HepG2 (cell line): ENCODE results near the gene RGCC. TPM values are rescaled to one million over a fixed set of nuclear protein-coding genes. Genes with fewer than 3 reads are reported as not detected.
A peak's percentile ranks its signal among the peaks of the same experiment; 100 is the strongest.

Experiments used
- ATAC-seq: fragments of 200-7000 bp; cut with Tn5 transposase; 3 replicates; pipeline ENCODE4 v1.9.1; 2020; ENCODE audit warnings: mild to moderate bottlenecking, moderate library complexity
- Bru-seq: library from RNA; stranded (reverse); fragments of 400-500 nt; gene quantifications from one replicate; lab custom pipeline; 2021; lab: Mats Ljungman, UMichigan
- BruChase-seq, 2 experiments: library from RNA; stranded (reverse); fragments of 400-500 nt; gene quantifications; one replicate each; lab custom pipeline; 2021; lab: Mats Ljungman, UMichigan
- BruUV-seq: library from RNA; stranded (reverse); fragments of 400-500 nt; replicated peaks from 2 replicates; lab custom pipeline; 2021; lab: Mats Ljungman, UMichigan
- CTCF ChIA-PET: fragments of 300-600 bp; formaldehyde crosslinking; extraction: SDS; loops from one replicate; lab custom pipeline; 2021; ENCODE audit warnings: low total read pairs, inconsistent platforms, low intra/inter-chr PET ratio; lab: Yijun Ruan, JAX
- POLR2A ChIA-PET: fragments of 350-600 bp; sonication (Branson Sonifier 250); formaldehyde crosslinking; loops from one replicate; lab custom pipeline; 2020; ENCODE audit warnings: antibody characterized with exemption, inconsistent platforms; lab: Yijun Ruan, JAX
- DNase-seq: peaks from one replicate; pipeline ENCODE4 v3.0.0-alpha.2; 2015; ENCODE audit warnings: low spot score
- FAIRE-seq: peaks from 3 replicates; lab custom pipeline; 2011; peaks lifted over from hg19 to GRCh38; lab: Jason Lieb, UNC
- H2AFZ ChIP-seq: one replicate; pipeline ENCODE4 v1.6.1; 2011; ENCODE audit warnings: low read length, inconsistent platforms
- H3K27ac ChIP-seq: fragments of 300-600 bp; 3 replicates; pipeline ENCODE4 v1.8.0; 2011; ENCODE audit warnings: mixed run types, mild to moderate bottlenecking, mixed read lengths, low read length, inconsistent platforms; ENCODE audit not compliant: insufficient read depth; ENCODE audit errors: extremely low read length
- H3K27me3 ChIP-seq, 2 experiments: fragments of 200-600 bp in 1 of 2; 2 replicates in 1 of 2; 3 replicates in 1 of 2; pipeline versions ENCODE4 v1.6.0 to v1.8.0; 2011; ENCODE audit warnings: low read length in 2 of 2, mild to moderate bottlenecking in 2 of 2, moderate library complexity in 2 of 2, inconsistent platforms in 1 of 2; ENCODE audit not compliant: insufficient read depth in 2 of 2, control insufficient read depth in 1 of 2
- H3K36me3 ChIP-seq, 2 experiments: fragments of 200-600 bp in 1 of 2; replicated peaks in 1 of 2; 2 replicates in 1 of 2; 3 replicates in 1 of 2; pipeline versions ENCODE4 v1.5.1 to v1.8.0; 2011; ENCODE audit warnings: low read length in 2 of 2, inconsistent platforms in 1 of 2; ENCODE audit not compliant: insufficient read depth in 2 of 2, control insufficient read depth in 1 of 2
- H3K4me1 ChIP-seq: 2 replicates; pipeline ENCODE4 v1.5.1; 2012; ENCODE audit warnings: low read length, inconsistent platforms; ENCODE audit not compliant: insufficient read depth
- H3K4me2 ChIP-seq: 2 replicates; pipeline ENCODE4 v1.6.0; 2011; ENCODE audit warnings: low read depth, low read length, inconsistent platforms
- H3K4me3 ChIP-seq, 3 experiments: fragments of 200-600 bp in 1 of 3; sonication (generic), shearing (Covaris generic) in 1 of 3; replicated peaks in 1 of 3; 2 replicates each; pipeline ENCODE4 v1.5.1; 2011 to 2016; ENCODE audit warnings: low read length in 3 of 3, inconsistent platforms in 2 of 3, low read depth in 2 of 3, mild to moderate bottlenecking in 2 of 3, control low read depth in 1 of 3, mixed read lengths in 1 of 3; ENCODE audit not compliant: insufficient read depth in 1 of 3
- H3K79me2 ChIP-seq: one replicate; pipeline ENCODE4 v1.6.1; 2011; ENCODE audit warnings: low read length, inconsistent platforms; ENCODE audit not compliant: insufficient read depth
- H3K9ac ChIP-seq: 2 replicates; pipeline ENCODE4 v1.6.0; 2011; ENCODE audit warnings: mild to moderate bottlenecking, low read depth, low read length, inconsistent platforms; ENCODE audit not compliant: insufficient read depth
- H3K9me3 ChIP-seq: 2 replicates; pipeline ENCODE4 v1.5.1; 2012; ENCODE audit warnings: mild to moderate bottlenecking, low read length
- H4K20me1 ChIP-seq: 2 replicates; pipeline ENCODE4 v1.6.0; 2011; ENCODE audit warnings: inconsistent platforms, mild to moderate bottlenecking, low read length, moderate library complexity; ENCODE audit not compliant: insufficient read depth
- AKAP8 ChIP-seq: sonication (generic); formaldehyde crosslinking; IDR thresholded peaks from 2 replicates; pipeline ENCODE4 v1.5.1; 2020; ENCODE audit warnings: mild to moderate bottlenecking, missing genetic modification reagents
- ATF7-NPFF ChIP-seq: sonication (generic); formaldehyde crosslinking; IDR thresholded peaks from 2 replicates; pipeline ENCODE4 v1.8.1; 2023; ENCODE audit warnings: mild to moderate bottlenecking, low read depth, missing genetic modification reagents, moderate library complexity
- KLF12 ChIP-seq: sonication (generic); formaldehyde crosslinking; IDR thresholded peaks from 2 replicates; pipeline ENCODE4 v1.4.0; 2020; ENCODE audit warnings: missing genetic modification reagents, borderline replicate concordance
- RELA ChIP-seq: sonication (generic); formaldehyde crosslinking; IDR thresholded peaks from 2 replicates; pipeline ENCODE4 v1.4.0; 2020; ENCODE audit warnings: missing genetic modification reagents
- SAP130 ChIP-seq: IDR thresholded peaks from 2 replicates; pipeline ENCODE4 v1.6.1; 2016; ENCODE audit warnings: low read depth
- TARDBP ChIP-seq: sonication (generic); formaldehyde crosslinking; IDR thresholded peaks from 2 replicates; pipeline ENCODE4 v1.8.0; 2022; ENCODE audit warnings: mild to moderate bottlenecking, missing genetic modification reagents
- THAP11 ChIP-seq: IDR thresholded peaks from 2 replicates; pipeline ENCODE4 v1.6.1; 2016; ENCODE audit warnings: missing biosample characterization, missing genetic modification reagents
- ZIK1 ChIP-seq: sonication (generic); formaldehyde crosslinking; IDR thresholded peaks from 2 replicates; pipeline ENCODE4 v1.5.0; 2020; ENCODE audit warnings: mild to moderate bottlenecking, low read depth, missing genetic modification reagents, borderline replicate concordance
- ZNF260 ChIP-seq: sonication (generic); formaldehyde crosslinking; IDR thresholded peaks from 2 replicates; pipeline ENCODE4 v1.4.0; 2020; ENCODE audit warnings: missing genetic modification reagents, low read depth, mild to moderate bottlenecking, borderline replicate concordance
- ZNF552 ChIP-seq: sonication (generic); formaldehyde crosslinking; IDR thresholded peaks from 2 replicates; pipeline ENCODE4 v1.9.0; 2022; ENCODE audit warnings: missing genetic modification reagents, mild to moderate bottlenecking, borderline replicate concordance
- ZNF740 ChIP-seq: sonication (generic); formaldehyde crosslinking; IDR thresholded peaks from 2 replicates; pipeline ENCODE4 v1.4.0; 2020; ENCODE audit warnings: missing genetic modification reagents
- ZSCAN21 ChIP-seq: sonication (generic); formaldehyde crosslinking; IDR thresholded peaks from 2 replicates; pipeline ENCODE4 v1.8.0; 2022; ENCODE audit warnings: mild to moderate bottlenecking, missing genetic modification reagents, moderate library complexity, borderline replicate concordance
- WGBS: methylation state at CpG from one replicate; pipeline ENCODE4 v1.1.6; 2017; ENCODE audit warnings: low lambda C conversion rate; 5-methylcytosine and 5-hydroxymethylcytosine counted together
- in situ Hi-C: cut with HindIII; loops from 2 replicates; pipeline ENCODE4 v1.10.0; 2017; ENCODE audit warnings: low pct_unique_long_range_greater_than_20kb; ENCODE audit not compliant: extremely low pct_ligation_motif_present
- intact Hi-C: fragments of 100-400 bp; cut with micrococcal nuclease; formaldehyde crosslinking; loops from one replicate; pipeline ENCODE4 v1.10.0; 2022; ENCODE audit not compliant: unreplicated experiment
- long read RNA-seq, 2 experiments: library from RNA in 1 of 2; library from polyadenylated mRNA in 1 of 2; stranded (forward) in 1 of 2; unstranded in 1 of 2; transcript quantifications; one replicate each; pipeline ENCODE4 v2.0.0, GENCODE V29; 2019 to 2022
- polyA minus RNA-seq, 3 experiments: library from RNA; depleted of rRNA, polyadenylated mRNA; stranded (reverse); fragments of >200 nt; gene quantifications; 2 replicates each; pipeline ENCODE4 v1.2.3, GENCODE V29; 2011; ENCODE audit warnings: low replicate concordance in 1 of 3
- polyA plus RNA-seq, 8 experiments: library from polyadenylated mRNA; depleted of rRNA in 3 of 8; stranded (reverse) in 7 of 8; unstranded in 1 of 8; fragments of >200 nt; fragmentation: Illumina TruSeq in 4 of 8; extraction: Trizol in 4 of 8; gene quantifications; 2 replicates each; pipeline versions ENCODE4 v1.2.1 to v1.2.3, GENCODE V29; 2011 to 2016; ENCODE audit warnings: low read depth in 4 of 8, missing spikeins in 1 of 8, mixed read lengths in 1 of 8; ENCODE audit not compliant: insufficient read depth in 1 of 8
- total RNA-seq, 5 experiments: library from RNA; depleted of rRNA; stranded (reverse); fragments of >200 nt; fragmentation: Illumina TruSeq; extraction: Trizol; gene quantifications; 2 replicates each; pipeline ENCODE4 v1.2.3, GENCODE V29; 2016; ENCODE audit warnings: low read depth in 1 of 5
- TF ChIP-seq, protein P1 (sequence below): sonication (generic); formaldehyde crosslinking; IDR thresholded peaks from 2 replicates; pipeline ENCODE4 v1.8.0; 2022; ENCODE audit warnings: mild to moderate bottlenecking, missing genetic modification reagents, moderate library complexity

RGCC gene, protein sequence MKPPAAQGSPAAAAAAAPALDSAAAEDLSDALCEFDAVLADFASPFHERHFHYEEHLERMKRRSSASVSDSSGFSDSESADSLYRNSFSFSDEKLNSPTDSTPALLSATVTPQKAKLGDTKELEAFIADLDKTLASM
- total RNA-seq (2016; rRNA removed; fragmentation: Illumina TruSeq; extraction: Trizol) (0.20 and 0.29 TPM in 2 replicates), polyA plus RNA-seq (2011; rRNA removed) (8.4 and 9.5 TPM in 2 replicates), polyA minus RNA-seq (2011; rRNA and poly(A)+ RNA removed; ENCODE audit: low replicate concordance) (2.3 TPM in 1 of 2 replicates, not detected in the other), Bru-seq, nascent RNA (percentile 57 among the genes with signal in this experiment), BruChase-seq, experiment 1, labeled RNA remaining after a 6-hour chase (percentile 44 among the genes with signal in this experiment), BruChase-seq, experiment 2, labeled RNA remaining after a 2-hour chase (percentile 33 among the genes with signal in this experiment)
- total RNA-seq (2016; cell fraction: cytosol; rRNA removed; fragmentation: Illumina TruSeq; extraction: Trizol; ENCODE audit: low read depth), result 0.26 TPM in 1 of 2 replicates, not detected in the other
- total RNA-seq (2016; cell fraction: insoluble cytoplasmic fraction; rRNA removed; fragmentation: Illumina TruSeq; extraction: Trizol), result 0.39 and 0.61 TPM in 2 replicates
- total RNA-seq (2016; cell fraction: membrane; rRNA removed; fragmentation: Illumina TruSeq; extraction: Trizol), result 0.49 and 0.65 TPM in 2 replicates
- 0.56 TPM in 1 of 2 replicates, not detected in the other for total RNA-seq (2016; cell fraction: nucleus; rRNA removed; fragmentation: Illumina TruSeq; extraction: Trizol)
- 5.6 and 6.7 TPM in 2 replicates for polyA plus RNA-seq (2011; cell fraction: cytosol; rRNA removed)
- 4.9 and 5.8 TPM in 2 replicates for polyA plus RNA-seq (2011; cell fraction: nucleus; rRNA removed)
- 4.0 and 15.8 TPM in 2 replicates for polyA plus RNA-seq (2012)
- polyA plus RNA-seq (2016; cell fraction: cytosol; fragmentation: Illumina TruSeq; extraction: Trizol; ENCODE audit: low read depth), result 0.48 and 0.54 TPM in 2 replicates
- 0.43 and 0.45 TPM in 2 replicates for polyA plus RNA-seq (2016; cell fraction: insoluble cytoplasmic fraction; fragmentation: Illumina TruSeq; extraction: Trizol; ENCODE audit: low read depth)
- 0.36 and 0.74 TPM in 2 replicates for polyA plus RNA-seq (2016; cell fraction: membrane; fragmentation: Illumina TruSeq; extraction: Trizol; ENCODE audit: low read depth)
- 1.4 TPM in 1 of 2 replicates, not detected in the other for polyA plus RNA-seq (2016; cell fraction: nucleus; fragmentation: Illumina TruSeq; extraction: Trizol; ENCODE audit: insufficient read depth, low read depth)
- polyA minus RNA-seq (2011; cell fraction: cytosol; rRNA and poly(A)+ RNA removed), result 3.3 and 4.5 TPM in 2 replicates
- polyA minus RNA-seq (2011; cell fraction: nucleus; rRNA and poly(A)+ RNA removed), result 3.0 and 3.4 TPM in 2 replicates
- long read RNA-seq, experiment 1, partial matches to known transcripts, result 1 of 1 reads
- long read RNA-seq, experiment 1, other reads (novel, unspliced or antisense), result 0 of 1 reads
- long read RNA-seq, experiment 2, transcript RGCC-201 (5 exons, 960 nt), result major isoform, 9 of 12 reads
- long read RNA-seq, experiment 2, partial matches to known transcripts, result 0 of 12 reads
- long read RNA-seq, experiment 2, other reads (novel, unspliced or antisense), result 3 of 12 reads

GRCh38 chr13:41456768-41457588 is at the start of gene RGCC:
Gene RGCC (plus strand): TSS chr13:41457550. CDS start chr13:41457708, 158 bp downstream.
- Histone ChIP-seq H3K4me3 (peak within 1 kb of the TSS; percentile 45 to 75 (median 57); a peak in 4 of 6 replicates), H3K36me3 (no peaks in the 10 kb centered on the region), H3K79me2 (no peaks in the 10 kb centered on the region), H3K27me3 (peaks cover 0 to 24% of the 10 kb centered on the region in 2 experiments; a peak in 2 of 5 replicates), H3K27ac (no peak within 1 kb of the TSS), H3K4me2 (peak within 1 kb of the TSS; percentile 80), H3K9me3 (no peaks in the 10 kb centered on the region), H2AFZ (no peak within 1 kb of the TSS), H3K4me1 (peaks cover 18% of the 10 kb centered on the region), H3K9ac (peak within 1 kb of the TSS; percentile 71; the same call in 1 of the 2 replicates), H4K20me1 (no peaks in the 10 kb centered on the region)
- ChIA-PET POLR2A (no interaction called here), CTCF (no interaction called here)
- peak; percentile 30 for DNase-seq
- no TSS peak for BruUV-seq
- in situ Hi-C loops, result no loop called here
- WGBS, result 47% methylated on average over 35 of the region's 92 CpGs
- intact Hi-C loops, result loop anchor here (2.0 kb wide), 1 partner anchor 196 kb away; no protein-coding TSS in a partner anchor
- ATAC-seq, result peak; percentile 92
- no peak for FAIRE-seq
- TF ChIP-seq AKAP8 (0 out of 2 replicates have a peak, but pooled peaks have one; percentile 35), THAP11 (CRISPR knock-in tag) (no peak), TARDBP (CRISPR knock-in tag) (no peak), ZSCAN21 (peak; percentile 45; the same call in 1 of the 2 replicates), ZIK1 (CRISPR knock-in tag) (no peak; the same call in 1 of the 2 replicates), ZNF260 (CRISPR knock-in tag) (no peak), ZNF552 (peak; percentile 81), ATF7-NPFF (CRISPR knock-in tag) (peak; percentile 80), SAP130 (CRISPR knock-in tag) (0 out of 2 replicates have a peak, but pooled peaks have one; percentile 23), RELA (CRISPR knock-in tag) (no peak), KLF12 (CRISPR knock-in tag) (peak; percentile 71; the same call in 1 of the 2 replicates), ZNF740 (CRISPR knock-in tag) (no peak)
- TF ChIP-seq, protein P1, sequence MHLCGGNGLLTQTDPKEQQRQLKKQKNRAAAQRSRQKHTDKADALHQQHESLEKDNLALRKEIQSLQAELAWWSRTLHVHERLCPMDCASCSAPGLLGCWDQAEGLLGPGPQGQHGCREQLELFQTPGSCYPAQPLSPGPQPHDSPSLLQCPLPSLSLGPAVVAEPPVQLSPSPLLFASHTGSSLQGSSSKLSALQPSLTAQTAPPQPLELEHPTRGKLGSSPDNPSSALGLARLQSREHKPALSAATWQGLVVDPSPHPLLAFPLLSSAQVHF, result peak; percentile 70; the same call in 1 of the 2 replicates
